Ovary (tissue), 9 donors: ENCODE results near the gene KLHL2. TPM values are rescaled to one million over a fixed set of nuclear protein-coding genes. Genes with fewer than 3 reads are reported as not detected.

Experiments used
- DNase-seq, 5 donors: peaks; one replicate each; pipeline ENCODE4 v3.0.0-alpha.2; 2019 to 2020
- H3K27ac ChIP-seq, 2 donors: fragments of 200-600 bp; one replicate each; pipeline versions ENCODE4 v1.5.1 to v1.8.0; 2019 to 2022
- H3K27me3 ChIP-seq: fragments of 200-600 bp; one replicate; pipeline ENCODE4 v1.8.0; 2022
- H3K36me3 ChIP-seq: fragments of 200-600 bp; sonication (generic); one replicate; pipeline ENCODE4 v1.5.1; 2019
- H3K4me1 ChIP-seq: one replicate; pipeline ENCODE4 v1.8.1; 2013; ENCODE audit warnings: mild to moderate bottlenecking, moderate library complexity; ENCODE audit not compliant: insufficient read depth
- H3K4me3 ChIP-seq: fragments of 200-600 bp; sonication (generic); one replicate; pipeline ENCODE4 v1.5.1; 2017
- H3K9me3 ChIP-seq, 2 donors: fragments of 200-600 bp in 1 of 2; sonication (generic) in 1 of 2; one replicate each; pipeline versions ENCODE4 v1.5.1 to v1.8.1; 2013 to 2019; ENCODE audit warnings: mild to moderate bottlenecking in 1 of 2, moderate library complexity in 1 of 2
- CTCF ChIP-seq, 3 donors: fragments of 450-650 bp in 2 of 3; fragments of 200-600 bp in 1 of 3; IDR thresholded peaks; one replicate each; pipeline versions ENCODE4 v1.5.1 to v1.8.0; 2016 to 2022; ENCODE audit warnings: antibody characterized with exemption in 3 of 3, mild to moderate bottlenecking in 1 of 3
- EP300 ChIP-seq: sonication (generic); formaldehyde crosslinking; IDR thresholded peaks from one replicate; pipeline ENCODE4 v1.6.1; 2017; ENCODE audit warnings: antibody characterized with exemption
- POLR2A ChIP-seq: fragments of 450-650 bp; IDR thresholded peaks from one replicate; pipeline ENCODE4 v1.6.1; 2017; ENCODE audit warnings: antibody characterized with exemption, mild to moderate bottlenecking, moderate library complexity
- WGBS, 3 donors: extraction: QIAGEN DNeasy Blood & Tissue Kit in 1 of 3; methylation state at CpG; one replicate each; pipeline versions ENCODE4 v1.1.5 to v1.1.7; 2013 to 2017; 5-methylcytosine and 5-hydroxymethylcytosine counted together
- intact Hi-C, 4 donors: fragments of 100-400 bp; cut with DNase I; formaldehyde crosslinking; loops; one replicate each; pipeline versions ENCODE4 v1.11.0 to v1.15.1; 2022 to 2023
- polyA plus RNA-seq, 2 donors: library from polyadenylated mRNA; stranded (reverse); fragments of 200-250 nt in 1 of 2; fragments of 350-450 nt in 1 of 2; fragmentation: Illumina TruSeq in 1 of 2; extraction: RNeasy Lipid Tissue Mini Kit (QIAGEN cat#74804) in 1 of 2; gene quantifications; one replicate each; pipeline ENCODE4 v1.2.3, GENCODE V29; 2013 to 2014
- total RNA-seq, 7 donors: library from RNA; depleted of rRNA in 2 of 7; stranded (reverse); fragments of >200 nt in 2 of 7; fragmentation: NEBNext Ultra II Directional in 3 of 7; extraction: Animal tissue kit (Norgen Biotek cat#: 25700) in 3 of 7; gene quantifications; one replicate each; pipeline versions ENCODE4 v1.1.0 to v1.2.4, GENCODE V29; 2016 to 2023
- donor health status: DM: no; HTN: no; CAD: no; lungs with moderate emphysema.
- donor health status: DM: no; HTN: no; CAD: no.
- donor health status: Bipolar disorder and iron deficiency.
- donor health status: DM: yes; HTN: yes; CAD: no.
- donor health status: DM: no; HTN: no; CAD: no.
- donor health status: DM: yes; HTN: yes; CAD: no.

Gene KLHL2
- total and polyA plus RNA-seq, 9 donors = 7.2 to 19.3 (median 11.4) TPM

- WGBS, 3 donors = 22 to 40% (median 33%) methylated on average over 6 of the region's 6 CpGs
Measured at GRCh38 chr4:165360041-165360695, 152.8 kb downstream of the KLHL2 start.

GRCh38 chr4:165360985-165361670 is 153.8 kb downstream of the KLHL2 start:
- no peak overlapping the region for H3K4me3 ChIP-seq
- 80 to 88% (median 87%) methylated on average over 7 of the region's 7 CpGs for WGBS, 3 donors
- TF ChIP-seq CTCF (IDR thresholded peaks at IDR 0.05) (no peak), EP300 (no peak), POLR2A (no peak)
- no peak for DNase-seq
- no peaks in the 10 kb centered on the region for H3K9me3 ChIP-seq
- no peaks in the 10 kb centered on the region for H3K4me1 ChIP-seq
- intact Hi-C loops = loop anchor here in 1 of 4 donors (10.0 kb wide), 1 partner anchor 104 kb away; no protein-coding TSS in a partner anchor
- H3K36me3 ChIP-seq = no peaks in the 10 kb centered on the region
- no peak overlapping the region for H3K27ac ChIP-seq
- H3K27me3 ChIP-seq = no peaks in the 10 kb centered on the region

More at GRCh38 chr4:165360041-165360695, 152.8 kb downstream of the KLHL2 start:
- no peaks in the 10 kb centered on the region for H3K9me3 ChIP-seq
- intact Hi-C loops = loop anchor here in 1 of 4 donors (10.0 kb wide), 1 partner anchor 105 kb away; no protein-coding TSS in a partner anchor
- DNase-seq = no peak
- H3K27me3 ChIP-seq = no peaks in the 10 kb centered on the region
- H3K4me1 ChIP-seq = no peaks in the 10 kb centered on the region
- H3K4me3 ChIP-seq = no peak overlapping the region
- no peaks in the 10 kb centered on the region for H3K36me3 ChIP-seq
- no peak for TF ChIP-seq POLR2A
- H3K27ac ChIP-seq = no peak overlapping the region

DNA sequence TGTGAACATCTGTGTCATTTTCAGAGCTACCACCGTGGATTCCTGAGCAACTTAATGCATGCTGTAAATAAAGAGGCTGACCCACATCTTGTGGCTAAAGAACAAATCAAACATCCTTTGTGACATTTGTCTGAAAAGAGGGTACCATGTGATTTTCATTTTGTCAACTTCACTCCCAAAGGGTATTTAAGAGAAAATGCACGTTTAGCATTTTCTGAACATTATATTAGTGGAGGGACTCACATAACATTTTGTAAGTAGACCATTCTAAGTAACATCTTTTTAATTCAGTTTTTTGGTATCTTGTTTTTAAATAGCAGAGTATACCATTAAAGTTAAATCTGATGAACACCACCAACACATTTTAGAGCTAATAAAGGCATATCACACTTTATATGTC is 154.4 kb downstream of the KLHL2 start:
- Histone ChIP-seq H3K4me1 (no peaks in the 10 kb centered on the region), H3K36me3 (no peaks in the 10 kb centered on the region), H3K27me3 (no peaks in the 10 kb centered on the region), H3K4me3 (no peak overlapping the region), H3K27ac (no peak overlapping the region), H3K9me3 (no peaks in the 10 kb centered on the region)
- no peak for TF ChIP-seq CTCF (IDR thresholded peaks at IDR 0.05)
- no peak for TF ChIP-seq POLR2A
- TF ChIP-seq EP300 = no peak
- 78 to 82% (median 81%) methylated on average over 2 of the region's 2 CpGs for WGBS, 3 donors
- DNase-seq = no peak
- intact Hi-C loops = loop anchor here in 1 of 4 donors (10.0 kb wide), 1 partner anchor 103 kb away; no protein-coding TSS in a partner anchor

GRCh38 chr4:165364452-165365080 is 157.2 kb downstream of the KLHL2 start:
- no peak overlapping the region for H3K27ac ChIP-seq
- H3K36me3 ChIP-seq = no peaks in the 10 kb centered on the region
- no peaks in the 10 kb centered on the region for H3K4me1 ChIP-seq
- TF ChIP-seq EP300 (no peak), POLR2A (no peak), CTCF (IDR thresholded peaks at IDR 0.05) (no peak)
- 53 to 61% (median 60%) methylated on average over 2 of the region's 2 CpGs for WGBS, 3 donors
- intact Hi-C loops = loop anchor here in 1 of 4 donors (10.0 kb wide), 1 partner anchor 100 kb away; no protein-coding TSS in a partner anchor
- no peak for DNase-seq
- no peak overlapping the region for H3K4me3 ChIP-seq
- H3K9me3 ChIP-seq = no peaks in the 10 kb centered on the region
- H3K27me3 ChIP-seq = no peaks in the 10 kb centered on the region
